ENCODE measurements around the gene GOPC. TPM values are rescaled to one million over a fixed set of nuclear protein-coding genes. Genes with fewer than 3 reads are reported as not detected.

The GOPC gene
- 14.0 to 21.9 TPM (median 16.2 TPM) in 5 replicates for total RNA-seq (2022; extraction: Qiagen RNA extraction)

DNA sequence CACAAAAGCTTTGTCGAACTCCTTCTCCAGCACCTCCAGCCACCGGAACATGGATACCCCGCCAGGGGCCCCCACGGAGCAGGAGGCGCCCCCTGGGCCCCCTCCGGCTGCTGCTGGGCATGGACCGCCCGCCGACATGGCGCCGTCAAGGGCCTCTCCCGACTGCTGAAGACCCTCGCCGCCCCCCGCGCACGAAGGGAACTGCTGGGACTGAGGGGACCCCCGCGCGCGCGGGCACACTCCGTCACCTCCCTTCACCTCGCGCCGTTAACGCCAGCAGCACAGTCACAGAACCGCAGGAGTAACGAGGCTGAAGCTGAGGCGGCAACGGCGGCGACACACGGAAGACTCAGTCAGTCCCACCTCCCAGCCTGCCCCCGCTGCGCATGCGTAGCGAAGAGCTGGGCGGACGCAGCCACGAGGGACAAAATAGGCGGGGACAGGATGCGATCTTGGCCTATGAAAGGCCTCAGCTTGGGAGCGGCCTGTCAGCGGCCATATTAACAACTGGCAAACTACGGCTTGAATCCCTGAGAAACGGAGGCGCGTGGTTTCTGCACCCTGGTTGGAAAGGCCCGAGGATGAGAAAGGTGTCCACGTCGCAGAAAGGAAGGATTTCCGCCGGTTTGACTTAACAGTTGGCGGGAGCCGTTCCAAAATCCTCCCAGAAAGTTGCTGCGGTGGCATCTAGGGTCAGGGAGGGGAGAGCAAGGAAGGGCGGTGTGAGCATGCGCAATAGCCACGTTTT is at the start of gene GOPC:
Gene GOPC (minus strand): TSS at position 361 of the 748 bp plus-strand sequence. CDS start 223 bp downstream, at position 138.

Other genes with a start within 250 kb of the GOPC start
- 0.17 to 0.29 TPM (median 0.21 TPM) in 5 replicates for gene ROS1, start 176.6 kb downstream of the GOPC start, total RNA-seq (2022; extraction: Qiagen RNA extraction)
- 23.9 to 31.0 TPM (median 27.9 TPM) in 5 replicates for gene DCBLD1, start 119.8 kb downstream of the GOPC start, total RNA-seq (2022; extraction: Qiagen RNA extraction)
- 24.0 to 29.4 TPM (median 26.3 TPM) in 5 replicates for gene NUS1, start 73.0 kb upstream of the GOPC start, total RNA-seq (2022; extraction: Qiagen RNA extraction)

All from A549 treated with Hydrocortisone at 1 μM for 4 hours (cell line).